IPS DF 6.9 (cell line): Measurements from ENCODE around the gene DNAH14.
"Not testable (repeated sequence)": the region's sequence is repeated elsewhere in the genome, so short reads cannot be mapped to it uniquely, and the experiment has no call there.

Experiments used
- DNase-seq: peaks from one replicate; pipeline ENCODE4 v3.0.0-alpha.2; 2013; ENCODE audit warnings: low read depth, low spot score
- H3K27ac ChIP-seq: one replicate; pipeline ENCODE4 v1.5.1; 2013; ENCODE audit warnings: low read length, control low read depth
- H3K27me3 ChIP-seq: 2 replicates; pipeline ENCODE4 v1.6.1; 2013; ENCODE audit warnings: mild to moderate bottlenecking, low read length; ENCODE audit not compliant: control insufficient read depth, insufficient read depth
- H3K36me3 ChIP-seq: 2 replicates; pipeline ENCODE4 v1.6.1; 2013; ENCODE audit warnings: low read length; ENCODE audit not compliant: control insufficient read depth, insufficient read depth
- H3K4me1 ChIP-seq: 2 replicates; pipeline ENCODE4 v1.6.1; 2013; ENCODE audit warnings: low read length; ENCODE audit not compliant: control insufficient read depth, insufficient read depth
- H3K4me3 ChIP-seq: 2 replicates; pipeline ENCODE4 v1.5.1; 2013; ENCODE audit warnings: mild to moderate bottlenecking, low read length
- H3K9me3 ChIP-seq: 2 replicates; pipeline ENCODE4 v1.6.1; 2013; ENCODE audit warnings: low read length, inconsistent platforms; ENCODE audit not compliant: control insufficient read depth, insufficient read depth
- WGBS: extraction: QIAGEN DNeasy Blood & Tissue Kit; methylation state at CpG from one replicate; pipeline ENCODE4 v1.1.7; 2013; ENCODE audit warnings: mixed read lengths, missing lambda C conversion rate; ENCODE audit not compliant: insufficient read length, insufficient coverage; 5-methylcytosine and 5-hydroxymethylcytosine counted together

Gene DNAH14

DNA sequence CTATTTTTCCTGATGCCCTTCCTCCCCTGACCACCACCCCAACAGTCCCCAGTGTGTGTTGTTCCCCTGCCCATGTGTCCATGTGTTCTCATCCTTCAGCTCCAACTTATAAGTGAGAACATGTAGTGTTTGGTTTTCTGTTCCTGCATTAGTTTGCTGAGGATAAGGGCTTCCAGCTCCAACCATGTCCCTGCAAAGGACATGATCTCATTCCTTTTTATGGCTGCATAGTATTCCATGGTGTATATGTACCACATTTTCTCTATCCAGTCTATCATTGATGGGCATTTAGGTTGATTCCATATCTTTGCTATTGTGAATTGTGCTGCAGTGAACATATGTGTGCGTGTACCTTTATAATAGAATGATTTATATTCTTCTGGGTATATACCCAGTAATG lies 303.5 kb downstream of the DNAH14 start:
- H3K27me3 ChIP-seq, H3K4me1 ChIP-seq, H3K27ac ChIP-seq, DNase-seq, H3K9me3 ChIP-seq, H3K36me3 ChIP-seq, H3K4me3 ChIP-seq: not testable (repeated sequence)
- WGBS = no CpG with 5 or more reads among the region's 1 CpG

DNA sequence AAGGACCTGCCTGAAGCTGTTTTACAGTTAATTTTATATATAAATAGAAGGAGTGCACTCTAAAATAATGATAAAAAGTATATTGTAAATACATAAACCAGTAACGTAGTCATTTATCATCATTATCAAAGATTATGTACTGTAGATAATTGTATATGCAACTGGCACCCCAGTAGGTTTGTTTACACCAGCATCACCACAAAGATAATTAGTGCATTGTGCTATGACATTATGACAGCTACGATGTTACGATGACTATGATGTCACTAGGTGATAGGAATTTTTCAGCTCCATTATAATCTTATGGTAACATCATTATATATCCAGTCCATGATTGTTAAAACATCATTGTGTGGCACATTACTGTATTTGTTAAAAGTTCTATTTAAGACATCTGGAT lies 313.1 kb downstream of the DNAH14 start:
- DNase-seq = no peak
- no CpG with 5 or more reads among the region's 3 CpGs for WGBS
- no peaks in the 10 kb centered on the region for H3K27me3 ChIP-seq

DNA sequence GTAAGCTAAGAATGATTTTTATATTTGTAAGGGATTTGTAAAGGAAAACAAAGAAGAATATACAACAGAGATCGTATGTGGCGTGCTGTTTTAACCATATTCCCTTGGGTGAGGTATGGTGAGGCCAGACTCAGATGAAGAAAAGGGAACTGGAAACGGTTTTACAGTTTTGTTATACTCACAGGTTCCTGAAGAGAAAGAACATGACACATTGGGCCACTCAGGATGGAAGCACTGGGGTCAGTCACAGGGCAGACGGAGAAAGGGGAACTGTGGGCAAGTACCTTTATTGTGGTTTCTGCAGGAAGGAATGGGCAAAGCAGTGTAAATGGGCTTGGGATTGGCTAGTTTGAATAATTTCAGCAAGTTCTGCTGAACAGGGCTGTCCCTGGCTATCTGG lies 321.0 kb downstream of the DNAH14 start:
- Histone ChIP-seq H3K4me1 (no peaks in the 10 kb centered on the region), H3K27ac (no peak overlapping the region), H3K9me3 (no peaks in the 10 kb centered on the region), H3K27me3 (no peaks in the 10 kb centered on the region), H3K36me3 (no peaks in the 10 kb centered on the region), H3K4me3 (no peak overlapping the region)
- no peak for DNase-seq
- WGBS = 100% methylated on average over 2 of the region's 4 CpGs

More for the DNA sequence above, 313.1 kb downstream of the DNAH14 start:
- Histone ChIP-seq H3K36me3 (no peaks in the 10 kb centered on the region), H3K4me3 (no peak overlapping the region), H3K9me3 (no peaks in the 10 kb centered on the region), H3K27ac (no peak overlapping the region), H3K4me1 (no peaks in the 10 kb centered on the region)

DNA sequence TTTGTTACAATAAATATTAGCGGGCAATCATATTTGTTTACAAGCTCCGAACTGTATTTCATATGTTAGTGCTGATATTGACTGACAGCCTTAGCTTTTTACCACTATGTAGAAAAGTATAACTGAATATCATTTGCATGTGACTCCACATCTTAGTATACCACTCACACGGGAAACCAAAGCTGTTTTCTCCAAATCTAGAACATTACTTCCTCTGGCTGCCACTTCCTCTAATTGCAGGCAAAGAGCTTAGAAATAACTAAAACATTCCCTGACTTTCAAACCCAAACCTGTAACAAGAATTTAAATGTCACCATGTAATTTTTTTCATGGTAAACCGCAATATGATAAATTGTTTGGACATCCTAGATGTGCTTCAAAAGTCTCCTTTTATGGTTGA lies 323.7 kb downstream of the DNAH14 start:
- no peaks in the 10 kb centered on the region for H3K9me3 ChIP-seq
- H3K36me3 ChIP-seq = no peaks in the 10 kb centered on the region
- no peaks in the 10 kb centered on the region for H3K27me3 ChIP-seq
- H3K4me1 ChIP-seq = no peaks in the 10 kb centered on the region
- no peak for DNase-seq
- H3K4me3 ChIP-seq = no peak overlapping the region
- no peak overlapping the region for H3K27ac ChIP-seq
- WGBS = no CpG with 5 or more reads among the region's 4 CpGs

DNA sequence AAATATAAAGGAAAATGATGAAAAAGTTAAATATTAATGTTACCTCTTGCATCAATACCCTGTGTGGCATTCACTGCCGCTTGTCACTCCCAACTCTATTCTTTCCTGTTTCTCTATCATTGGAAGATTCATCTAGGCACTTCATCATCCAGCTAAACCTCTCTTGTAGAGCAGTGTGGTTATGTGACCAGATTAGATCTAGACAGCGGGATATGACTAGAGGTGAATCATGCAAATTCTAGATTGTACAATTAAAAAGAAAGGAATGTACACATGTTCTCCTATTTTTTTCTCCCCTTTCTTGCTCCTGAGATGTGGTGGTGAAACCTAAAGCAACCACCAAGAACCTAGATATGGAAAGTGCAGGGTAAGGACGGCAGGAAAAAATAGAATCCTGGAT lies 324.3 kb downstream of the DNAH14 start:
- WGBS = no CpG with 5 or more reads among the region's 3 CpGs

DNA sequence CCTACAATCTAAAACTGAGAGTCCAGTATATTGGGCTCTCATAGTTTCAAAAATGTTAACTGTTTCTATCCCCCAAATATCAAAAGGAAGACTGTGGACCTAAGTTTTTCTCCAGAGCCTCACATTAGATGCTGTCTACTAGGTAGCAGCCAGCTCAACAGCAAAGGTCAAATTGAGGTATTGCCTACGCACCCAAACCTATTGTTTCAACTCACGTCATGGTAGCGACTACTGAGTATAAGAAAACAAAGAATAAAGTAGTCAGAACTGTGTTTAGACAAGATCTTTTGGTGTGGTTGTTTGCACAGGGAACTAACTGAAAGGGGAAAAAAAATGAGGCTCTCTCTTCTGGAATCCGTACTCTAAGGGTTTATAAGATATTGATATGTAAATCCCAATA lies 325.2 kb downstream of the DNAH14 start:
- H3K9me3 ChIP-seq = no peaks in the 10 kb centered on the region
- H3K4me1 ChIP-seq = no peaks in the 10 kb centered on the region

More for the DNA sequence above, 324.3 kb downstream of the DNAH14 start:
- Histone ChIP-seq H3K4me1 (no peaks in the 10 kb centered on the region), H3K4me3 (no peak overlapping the region), H3K9me3 (no peaks in the 10 kb centered on the region), H3K36me3 (no peaks in the 10 kb centered on the region), H3K27ac (no peak overlapping the region), H3K27me3 (no peaks in the 10 kb centered on the region)
- DNase-seq = no peak

DNA sequence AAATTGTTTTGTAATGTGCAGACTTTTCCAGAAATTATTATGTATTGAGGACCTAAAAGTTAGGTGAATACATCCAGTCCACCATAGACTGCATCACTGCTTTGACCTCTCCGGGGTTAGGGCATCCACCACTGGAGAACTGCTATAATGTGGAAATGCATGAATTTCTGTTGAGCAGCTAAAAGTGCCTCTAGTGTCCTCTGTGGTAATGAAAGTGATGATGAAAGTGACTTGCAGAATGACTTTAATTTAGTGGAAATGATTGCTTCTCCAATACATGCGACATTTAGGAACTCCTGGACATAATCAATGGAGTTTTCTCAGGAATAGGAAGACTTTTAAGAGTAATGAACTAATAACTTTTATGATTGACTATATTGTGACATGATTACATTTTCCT lies 327.6 kb downstream of the DNAH14 start:
- no peaks in the 10 kb centered on the region for H3K36me3 ChIP-seq
- H3K9me3 ChIP-seq = no peaks in the 10 kb centered on the region
- H3K27ac ChIP-seq = no peak overlapping the region
- no peak overlapping the region for H3K4me3 ChIP-seq
- no peak for DNase-seq
- no peaks in the 10 kb centered on the region for H3K4me1 ChIP-seq
- no peaks in the 10 kb centered on the region for H3K27me3 ChIP-seq
- WGBS = no CpG with 5 or more reads among the region's 2 CpGs

More for the DNA sequence above, 325.2 kb downstream of the DNAH14 start:
- H3K27ac ChIP-seq = no peak overlapping the region
- H3K4me3 ChIP-seq = no peak overlapping the region
- no peaks in the 10 kb centered on the region for H3K36me3 ChIP-seq
- no peaks in the 10 kb centered on the region for H3K27me3 ChIP-seq
- WGBS = no CpG with 5 or more reads among the region's 4 CpGs
- no peak for DNase-seq

DNA sequence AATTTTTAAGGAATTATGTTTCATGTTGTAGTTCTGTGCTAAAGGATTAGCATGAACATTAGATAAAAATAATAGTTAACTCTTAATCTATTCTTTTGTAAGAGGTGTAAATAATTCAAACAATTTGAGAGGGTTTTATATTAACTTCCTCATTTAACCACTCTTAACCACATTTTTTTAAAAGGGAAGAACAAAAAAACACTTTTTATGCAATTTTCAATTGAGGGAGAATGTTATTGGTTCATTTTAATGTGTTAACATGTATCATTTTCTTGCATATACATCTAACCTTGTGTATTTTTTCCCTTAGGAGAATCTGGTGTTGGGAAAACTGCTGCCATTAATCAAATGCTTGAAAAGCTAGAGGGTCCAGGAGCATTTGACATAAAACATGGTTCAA lies 329.3 kb downstream of the DNAH14 start:
- no peak for DNase-seq

DNA sequence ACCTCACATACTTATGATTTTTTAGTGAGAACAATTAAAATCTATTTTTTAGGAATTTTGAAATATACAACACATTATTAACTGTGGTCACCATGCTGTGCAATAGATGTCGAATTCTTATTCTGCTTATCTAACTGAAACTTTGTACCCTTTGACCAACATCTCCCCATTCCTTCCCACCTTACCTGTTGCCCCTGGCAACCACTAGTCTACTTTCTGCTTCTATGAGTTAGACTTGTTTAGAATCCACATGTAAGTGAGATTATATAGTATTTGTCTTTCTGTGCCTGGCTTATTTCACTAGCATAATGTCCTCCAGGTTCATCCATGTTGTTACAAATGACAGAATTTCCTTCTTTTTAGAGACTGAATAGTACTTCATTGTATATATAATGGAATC lies 330.1 kb downstream of the DNAH14 start:
- Histone ChIP-seq H3K9me3 (no peaks in the 10 kb centered on the region), H3K4me1 (no peaks in the 10 kb centered on the region), H3K4me3 (no peak overlapping the region), H3K36me3 (no peaks in the 10 kb centered on the region), H3K27me3 (no peaks in the 10 kb centered on the region), H3K27ac (no peak overlapping the region)
- no CpG with 5 or more reads among the region's 1 CpG for WGBS
- DNase-seq = no peak

More for the DNA sequence above, 329.3 kb downstream of the DNAH14 start:
- no peak overlapping the region for H3K27ac ChIP-seq
- H3K27me3 ChIP-seq = no peaks in the 10 kb centered on the region
- H3K4me3 ChIP-seq = no peak overlapping the region
- no peaks in the 10 kb centered on the region for H3K4me1 ChIP-seq
- H3K36me3 ChIP-seq = no peaks in the 10 kb centered on the region
- no peaks in the 10 kb centered on the region for H3K9me3 ChIP-seq

DNA sequence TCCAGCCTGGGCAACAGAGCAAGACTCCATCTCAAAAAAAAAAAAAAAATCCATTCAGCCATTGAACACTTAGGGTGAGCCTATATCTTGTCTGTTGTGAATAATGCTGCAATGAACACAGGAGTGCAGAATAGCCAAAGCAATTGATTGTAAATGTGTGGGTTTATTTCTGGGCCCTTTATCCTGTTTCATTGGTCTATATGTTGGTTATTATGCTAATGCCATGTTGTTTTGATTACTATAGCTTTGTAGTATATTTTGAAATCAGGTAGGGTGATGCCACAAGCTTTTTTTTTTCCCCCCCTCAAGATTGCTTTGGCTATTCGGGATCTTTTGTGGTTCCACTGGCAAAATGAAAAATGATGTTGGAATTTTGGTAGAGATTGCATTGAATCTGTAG lies 330.8 kb downstream of the DNAH14 start:
- H3K27ac ChIP-seq = no peak overlapping the region
- H3K4me1 ChIP-seq = no peaks in the 10 kb centered on the region
- no peaks in the 10 kb centered on the region for H3K27me3 ChIP-seq
- no peak for DNase-seq
- no peaks in the 10 kb centered on the region for H3K9me3 ChIP-seq
- H3K36me3 ChIP-seq = no peaks in the 10 kb centered on the region
- no CpG with 5 or more reads among the region's 1 CpG for WGBS
- H3K4me3 ChIP-seq = no peak overlapping the region

DNA sequence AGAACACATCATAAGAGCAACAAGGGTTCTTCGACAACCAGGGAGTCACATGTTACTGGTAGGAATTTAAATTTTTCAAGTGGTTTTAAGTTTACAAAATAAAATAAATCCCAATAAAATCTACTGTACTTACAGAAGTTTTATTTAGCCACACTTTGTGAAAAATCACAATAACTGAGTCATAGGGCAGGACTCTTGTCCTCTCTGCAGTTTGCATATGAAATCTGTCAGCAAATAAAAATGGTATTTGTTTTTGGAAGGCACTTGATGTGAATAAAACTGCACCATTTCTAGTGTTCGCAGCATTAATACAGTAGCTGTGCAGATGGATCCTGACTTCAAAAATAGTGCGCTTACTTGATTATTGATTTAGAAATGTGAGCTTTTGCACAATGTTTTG lies 348.0 kb downstream of the DNAH14 start:
- H3K4me1 ChIP-seq = no peaks in the 10 kb centered on the region
- H3K27ac ChIP-seq = no peak overlapping the region
- no peaks in the 10 kb centered on the region for H3K27me3 ChIP-seq
- no CpG with 5 or more reads among the region's 3 CpGs for WGBS
- H3K9me3 ChIP-seq = no peaks in the 10 kb centered on the region
- no peak for DNase-seq
- H3K4me3 ChIP-seq = no peak overlapping the region
- no peaks in the 10 kb centered on the region for H3K36me3 ChIP-seq
